ENCODE results near the gene FARP2. TPM values are rescaled to one million over a fixed set of nuclear protein-coding genes. Genes with fewer than 3 reads are reported as not detected.

The FARP2 gene
- total RNA-seq, 2 donors from 2014 or later, result 11.1 to 21.5 TPM

DNA sequence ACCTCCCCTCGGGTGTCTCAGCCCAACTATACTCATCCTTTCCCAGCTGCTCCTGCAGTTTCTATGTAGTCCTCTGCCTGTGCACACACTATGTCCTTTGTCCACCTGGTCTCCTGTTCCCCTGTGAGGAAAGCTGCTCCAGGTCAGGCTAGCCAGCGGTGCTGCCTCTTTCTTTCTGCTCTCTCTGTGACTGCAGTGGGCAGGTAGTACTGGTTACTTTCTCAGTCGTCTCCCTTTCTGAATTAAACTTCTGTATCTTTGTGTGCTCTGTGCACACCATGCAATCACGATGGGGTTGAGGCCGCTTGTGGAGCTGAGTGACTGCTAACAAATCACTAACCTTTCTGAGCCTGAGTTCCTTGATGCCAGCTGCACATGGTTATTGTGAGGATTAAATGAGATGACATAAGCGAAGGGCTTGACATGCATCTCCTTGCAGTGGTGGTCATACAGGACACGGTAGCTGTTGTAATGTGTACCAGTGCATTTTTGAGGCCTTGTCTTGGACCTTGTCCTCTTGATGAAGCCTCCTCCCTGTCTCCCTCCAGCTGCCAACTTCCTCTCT, 3.5 kb downstream of the FARP2 start:
- no peak overlapping the region for H3K4me3 ChIP-seq
- H3K27ac ChIP-seq, result no peak overlapping the region
- no peaks in the 10 kb centered on the region for H3K9me3 ChIP-seq
- H3K36me3 ChIP-seq, result no peaks in the 10 kb centered on the region
- H3K27me3 ChIP-seq, result no peaks in the 10 kb centered on the region
- DNase-seq (ENCODE audit: low spot score), result no peak
- TF ChIP-seq, protein P1, sequence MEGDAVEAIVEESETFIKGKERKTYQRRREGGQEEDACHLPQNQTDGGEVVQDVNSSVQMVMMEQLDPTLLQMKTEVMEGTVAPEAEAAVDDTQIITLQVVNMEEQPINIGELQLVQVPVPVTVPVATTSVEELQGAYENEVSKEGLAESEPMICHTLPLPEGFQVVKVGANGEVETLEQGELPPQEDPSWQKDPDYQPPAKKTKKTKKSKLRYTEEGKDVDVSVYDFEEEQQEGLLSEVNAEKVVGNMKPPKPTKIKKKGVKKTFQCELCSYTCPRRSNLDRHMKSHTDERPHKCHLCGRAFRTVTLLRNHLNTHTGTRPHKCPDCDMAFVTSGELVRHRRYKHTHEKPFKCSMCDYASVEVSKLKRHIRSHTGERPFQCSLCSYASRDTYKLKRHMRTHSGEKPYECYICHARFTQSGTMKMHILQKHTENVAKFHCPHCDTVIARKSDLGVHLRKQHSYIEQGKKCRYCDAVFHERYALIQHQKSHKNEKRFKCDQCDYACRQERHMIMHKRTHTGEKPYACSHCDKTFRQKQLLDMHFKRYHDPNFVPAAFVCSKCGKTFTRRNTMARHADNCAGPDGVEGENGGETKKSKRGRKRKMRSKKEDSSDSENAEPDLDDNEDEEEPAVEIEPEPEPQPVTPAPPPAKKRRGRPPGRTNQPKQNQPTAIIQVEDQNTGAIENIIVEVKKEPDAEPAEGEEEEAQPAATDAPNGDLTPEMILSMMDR (IDR thresholded peaks at IDR 0.05), result no peak
- H3K4me1 ChIP-seq, result peaks cover 0 to 26% of the 10 kb centered on the region in 2 donors

DNA sequence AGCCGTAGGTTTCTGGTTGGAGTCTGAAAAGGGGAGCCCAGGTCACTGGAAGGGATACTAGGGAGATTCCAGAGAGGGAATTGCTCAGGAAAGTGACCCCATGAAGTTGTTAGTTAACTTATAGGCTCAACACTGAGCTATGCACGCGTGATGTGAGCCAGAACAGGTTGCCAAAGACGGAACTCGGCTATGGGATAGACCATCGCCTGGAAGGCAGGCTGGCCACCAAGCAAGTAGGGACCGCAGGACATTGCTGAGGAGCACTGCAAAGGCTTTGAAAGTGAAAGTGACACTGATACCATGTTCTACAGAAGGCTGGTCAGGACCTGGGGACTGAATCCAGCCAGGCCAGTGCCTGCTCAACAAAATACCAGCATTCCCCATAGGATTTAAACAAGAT, 7.3 kb downstream of the FARP2 start:
- Histone ChIP-seq H3K36me3 (no peaks in the 10 kb centered on the region), H3K4me1 (peaks cover 0 to under 1% of the 10 kb centered on the region in 2 donors), H3K27me3 (no peaks in the 10 kb centered on the region), H3K4me3 (no peak overlapping the region), H3K27ac (peak overlapping the region in 1 of 2 donors; percentile 28), H3K9me3 (no peaks in the 10 kb centered on the region)
- TF ChIP-seq, protein P1 (IDR thresholded peaks at IDR 0.05), result no peak
- DNase-seq (ENCODE audit: low spot score), result no peak

DNA sequence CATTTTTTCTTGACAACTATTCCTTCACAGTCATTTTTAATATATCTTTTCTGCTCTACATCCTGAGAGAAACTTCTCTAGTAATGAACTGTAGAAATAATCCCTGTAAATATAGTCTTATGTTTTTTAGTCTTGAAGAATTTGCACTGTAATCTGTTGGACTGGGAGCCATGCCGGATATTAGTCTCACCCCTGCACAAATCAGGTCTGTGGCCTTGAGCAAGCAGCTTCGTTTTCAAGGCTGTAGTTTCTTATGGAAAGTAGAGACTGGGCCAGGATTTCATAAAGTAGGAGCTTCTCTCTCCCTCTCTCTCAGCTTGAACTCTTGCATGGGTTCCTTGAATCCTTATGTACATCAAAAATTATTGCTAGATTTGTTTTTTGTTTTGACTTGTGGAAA, 8.7 kb downstream of the FARP2 start:
- H3K9me3 ChIP-seq, result no peaks in the 10 kb centered on the region
- TF ChIP-seq, protein P1 (IDR thresholded peaks at IDR 0.05), result no peak
- H3K4me1 ChIP-seq, result no peaks in the 10 kb centered on the region
- no peaks in the 10 kb centered on the region for H3K27me3 ChIP-seq
- H3K4me3 ChIP-seq, result no peak overlapping the region
- no peaks in the 10 kb centered on the region for H3K36me3 ChIP-seq
- DNase-seq (ENCODE audit: low spot score), result no peak
- H3K27ac ChIP-seq, result no peak overlapping the region

DNA sequence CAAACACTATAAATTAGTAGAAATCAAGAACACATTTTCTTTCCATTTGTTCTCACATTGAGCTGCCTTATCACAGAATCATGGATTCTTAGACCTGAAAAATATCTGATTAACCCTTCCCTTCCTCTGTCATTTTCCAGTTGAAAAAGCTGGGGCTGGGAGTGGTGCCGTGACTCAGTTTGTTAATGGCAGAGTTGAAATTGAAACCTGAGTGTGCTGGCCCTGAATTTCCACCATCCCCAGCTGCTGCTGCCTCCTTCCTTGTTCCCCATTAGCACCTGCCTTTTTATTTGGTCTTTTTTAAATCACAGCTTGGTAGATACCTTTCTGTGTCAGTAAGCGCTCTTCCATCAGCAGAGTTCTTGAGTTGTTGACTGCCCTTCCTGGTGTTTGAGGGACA, 10.6 kb downstream of the FARP2 start:
- TF ChIP-seq, protein P1 (IDR thresholded peaks at IDR 0.05), result no peak
- Histone ChIP-seq H3K4me1 (no peaks in the 10 kb centered on the region), H3K27me3 (no peaks in the 10 kb centered on the region), H3K9me3 (no peaks in the 10 kb centered on the region), H3K4me3 (no peak overlapping the region), H3K27ac (no peak overlapping the region), H3K36me3 (no peaks in the 10 kb centered on the region)
- no peak for DNase-seq (ENCODE audit: low spot score)

DNA sequence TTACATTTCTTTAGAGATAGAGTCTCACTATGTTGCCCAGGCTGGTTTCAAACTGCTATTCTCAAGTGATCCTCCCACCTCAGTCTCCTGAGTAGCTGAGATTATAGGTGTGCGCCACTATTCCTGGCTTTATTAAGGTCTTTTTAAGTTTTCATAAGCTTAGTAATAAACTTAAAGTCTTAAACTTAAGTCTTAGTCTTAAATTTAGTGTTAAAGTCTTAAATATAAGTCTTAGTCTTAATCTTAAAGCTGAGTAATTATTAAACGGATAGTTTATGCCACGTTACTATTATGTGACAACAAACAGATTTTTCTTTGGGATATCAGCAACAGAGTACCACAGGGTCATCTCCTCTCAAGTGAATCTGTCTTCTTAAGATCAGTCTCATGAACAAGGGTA, 12.6 kb downstream of the FARP2 start:
- no peaks in the 10 kb centered on the region for H3K4me1 ChIP-seq
- TF ChIP-seq, protein P1 (IDR thresholded peaks at IDR 0.05), result no peak
- H3K27ac ChIP-seq, result no peak overlapping the region
- H3K4me3 ChIP-seq, result no peak overlapping the region
- peaks cover 4% of the 10 kb centered on the region for H3K36me3 ChIP-seq
- H3K9me3 ChIP-seq, result no peaks in the 10 kb centered on the region
- no peaks in the 10 kb centered on the region for H3K27me3 ChIP-seq
- no peak for DNase-seq (ENCODE audit: low spot score)

DNA sequence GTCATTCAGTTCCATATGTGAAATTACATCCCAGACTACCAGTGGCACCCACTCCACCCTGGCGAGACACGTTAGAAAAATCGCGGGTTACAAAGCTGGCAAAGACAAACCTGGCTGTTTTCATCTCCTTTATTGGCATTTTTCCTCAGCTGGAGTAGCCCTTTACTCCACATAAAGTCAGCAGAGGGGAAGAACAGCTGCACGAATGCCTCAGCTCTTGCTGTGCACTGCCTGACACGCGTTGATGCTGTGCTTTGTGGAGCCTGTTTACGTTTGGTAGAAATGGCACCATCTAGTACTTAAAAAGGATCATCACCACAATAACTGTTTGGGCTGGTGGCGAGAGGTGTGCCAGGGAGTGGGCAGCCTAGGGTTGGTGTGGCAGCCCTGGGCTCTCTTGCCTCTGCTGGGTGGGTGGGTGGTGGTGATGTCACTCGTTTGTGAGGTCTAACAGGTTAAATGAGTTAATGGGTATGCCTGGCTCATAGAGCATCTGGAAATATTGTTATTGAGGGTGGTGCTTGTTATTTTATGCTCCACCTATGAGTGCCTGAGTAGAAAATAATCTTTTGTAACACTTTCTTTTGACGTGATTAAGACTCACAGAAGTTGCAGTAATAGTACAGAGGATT, 16.4 kb downstream of the FARP2 start:
- H3K4me1 ChIP-seq, result no peaks in the 10 kb centered on the region
- no peaks in the 10 kb centered on the region for H3K27me3 ChIP-seq
- peaks cover 16% of the 10 kb centered on the region for H3K36me3 ChIP-seq
- H3K4me3 ChIP-seq, result no peak overlapping the region
- TF ChIP-seq, protein P1 (IDR thresholded peaks at IDR 0.05), result no peak
- DNase-seq (ENCODE audit: low spot score), result no peak
- no peak overlapping the region for H3K27ac ChIP-seq
- H3K9me3 ChIP-seq, result no peaks in the 10 kb centered on the region
